HFFc6 (cell line): ENCODE results near the gene PLEKHA4. TPM values are rescaled to one million over a fixed set of nuclear protein-coding genes. Genes with fewer than 3 reads are reported as not detected.
"Not testable (repeated sequence)": the region's sequence is repeated elsewhere in the genome, so short reads cannot be mapped to it uniquely, and the experiment has no call there.

Experiments
- DNase-seq: peaks from one replicate; pipeline ENCODE4 v3.0.0-alpha.2; 2018
- H3K27ac Mint-ChIP-seq: 2 replicates; pipeline ENCODE4 v1.8.0; 2020; ENCODE audit warnings: mild to moderate bottlenecking, mixed read lengths
- H3K27me3 Mint-ChIP-seq: 2 replicates; pipeline ENCODE4 v1.8.0; 2021; ENCODE audit warnings: mild to moderate bottlenecking, moderate library complexity, mixed read lengths; ENCODE audit not compliant: insufficient read depth
- H3K36me3 Mint-ChIP-seq: 2 replicates; pipeline ENCODE4 v1.8.0; 2021; ENCODE audit warnings: low read depth, mixed read lengths
- H3K4me1 Mint-ChIP-seq: 2 replicates; pipeline ENCODE4 v1.8.0; 2020; ENCODE audit warnings: low read depth, mixed read lengths
- H3K4me3 Mint-ChIP-seq: 2 replicates; pipeline ENCODE4 v1.8.0; 2020; ENCODE audit warnings: mild to moderate bottlenecking, moderate library complexity, mixed read lengths
- H3K9me3 Mint-ChIP-seq: 2 replicates; pipeline ENCODE4 v1.8.0; 2020; ENCODE audit warnings: mild to moderate bottlenecking, mixed read lengths
- CTCF ChIP-seq: fragments of 200-600 bp; sonication (generic); IDR thresholded peaks from 2 replicates; pipeline ENCODE4 v1.5.0; 2021; ENCODE audit warnings: antibody characterized with exemption, mild to moderate bottlenecking
- total RNA-seq, 6 experiments: library from RNA; stranded (reverse); fragmentation: NEBNext Ultra II Directional; extraction: Animal tissue kit (Norgen Biotek cat#: 25700); gene quantifications; 2 replicates in 1 of 6; 3 replicates in 5 of 6; pipeline ENCODE4 v1.2.3, GENCODE V29; 2021

PLEKHA4 gene
- total RNA-seq, 6 experiments from 2014 or later = 7.7 to 15.1 (median 13.2) TPM

- H3K27ac Mint-ChIP-seq = peak within 1 kb of the TSS; percentile 100
- peaks cover 23% of the 10 kb centered on the region for H3K9me3 Mint-ChIP-seq
- H3K27me3 Mint-ChIP-seq = peaks cover 49% of the 10 kb centered on the region
- peaks cover 49% of the 10 kb centered on the region for H3K36me3 Mint-ChIP-seq
- peak within 1 kb of the TSS; percentile 100 for H3K4me3 Mint-ChIP-seq
- peak; percentile 98 for DNase-seq
- peaks cover 44% of the 10 kb centered on the region for H3K4me1 Mint-ChIP-seq
- TF ChIP-seq CTCF = no peak; the same call in 1 of the 2 replicates
Measured at GRCh38 chr19:48872182-48872883, 3.9 kb upstream of the PLEKHA4 start, which contains the start of gene PPP1R15A. Gene PPP1R15A (plus strand): TSS chr19:48872421. CDS start chr19:48873234, 813 bp downstream.

DNA sequence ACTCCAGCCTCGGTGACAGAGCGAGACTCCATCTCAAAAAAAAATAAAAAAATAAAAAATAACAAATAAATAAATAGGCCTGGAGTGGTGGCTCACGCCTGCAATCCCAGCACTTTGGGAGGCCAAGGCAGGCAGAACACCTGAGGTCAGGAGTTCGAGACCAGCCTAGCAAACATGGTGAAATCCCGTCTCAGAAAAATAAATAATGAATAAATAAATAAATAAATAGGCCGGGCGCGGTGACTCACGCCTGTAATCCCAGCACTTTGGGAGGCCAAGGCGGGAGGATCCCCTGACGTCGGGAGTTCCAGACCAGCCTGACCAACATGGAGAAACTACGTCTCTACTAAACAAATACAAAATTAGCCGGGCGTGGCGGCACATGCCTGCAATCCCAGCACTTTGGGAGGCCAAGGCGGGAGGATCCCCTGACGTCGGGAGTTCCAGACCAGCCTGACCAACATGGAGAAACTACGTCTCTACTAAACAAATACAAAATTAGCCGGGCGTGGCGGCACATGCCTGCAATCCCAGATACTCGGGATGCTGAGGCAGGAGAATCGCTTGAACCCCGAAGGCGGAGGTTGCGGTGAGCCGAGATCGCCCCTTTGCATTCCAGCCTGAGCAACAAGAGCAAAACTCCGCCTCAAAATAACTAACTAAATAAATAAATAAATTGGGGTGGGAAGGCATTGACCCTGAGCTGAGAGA lies 3.2 kb upstream of the PLEKHA4 start:
- peak overlapping the region; percentile 100 for H3K4me3 Mint-ChIP-seq
- peaks cover 47% of the 10 kb centered on the region for H3K36me3 Mint-ChIP-seq
- H3K27ac Mint-ChIP-seq = peak overlapping the region; percentile 100
- peaks cover 51% of the 10 kb centered on the region for H3K4me1 Mint-ChIP-seq
- peaks cover 45% of the 10 kb centered on the region for H3K27me3 Mint-ChIP-seq
- H3K9me3 Mint-ChIP-seq = peaks cover 23% of the 10 kb centered on the region
- DNase-seq = not testable (repeated sequence)

GRCh38 chr19:48870048-48870447 lies 1.6 kb upstream of the PLEKHA4 start:
- peaks cover 31% of the 10 kb centered on the region for H3K36me3 Mint-ChIP-seq
- no peak for DNase-seq
- H3K4me3 Mint-ChIP-seq = no peak overlapping the region
- H3K4me1 Mint-ChIP-seq = peaks cover 39% of the 10 kb centered on the region
- H3K9me3 Mint-ChIP-seq = peaks cover 19% of the 10 kb centered on the region
- peaks cover 32% of the 10 kb centered on the region for H3K27me3 Mint-ChIP-seq
- no peak overlapping the region for H3K27ac Mint-ChIP-seq
- no peak for TF ChIP-seq CTCF

- TF ChIP-seq CTCF = no peak
- Mint-ChIP-seq H3K27me3 (peaks cover 10% of the 10 kb centered on the region), H3K4me1 (peaks cover 28% of the 10 kb centered on the region), H3K27ac (peak overlapping the region; percentile 93), H3K9me3 (peaks cover 8% of the 10 kb centered on the region), H3K4me3 (peak overlapping the region; percentile 86), H3K36me3 (peaks cover 15% of the 10 kb centered on the region)
- DNase-seq = no peak
Measured at GRCh38 chr19:48867746-48868113, 687 bp downstream of the PLEKHA4 start.

DNA sequence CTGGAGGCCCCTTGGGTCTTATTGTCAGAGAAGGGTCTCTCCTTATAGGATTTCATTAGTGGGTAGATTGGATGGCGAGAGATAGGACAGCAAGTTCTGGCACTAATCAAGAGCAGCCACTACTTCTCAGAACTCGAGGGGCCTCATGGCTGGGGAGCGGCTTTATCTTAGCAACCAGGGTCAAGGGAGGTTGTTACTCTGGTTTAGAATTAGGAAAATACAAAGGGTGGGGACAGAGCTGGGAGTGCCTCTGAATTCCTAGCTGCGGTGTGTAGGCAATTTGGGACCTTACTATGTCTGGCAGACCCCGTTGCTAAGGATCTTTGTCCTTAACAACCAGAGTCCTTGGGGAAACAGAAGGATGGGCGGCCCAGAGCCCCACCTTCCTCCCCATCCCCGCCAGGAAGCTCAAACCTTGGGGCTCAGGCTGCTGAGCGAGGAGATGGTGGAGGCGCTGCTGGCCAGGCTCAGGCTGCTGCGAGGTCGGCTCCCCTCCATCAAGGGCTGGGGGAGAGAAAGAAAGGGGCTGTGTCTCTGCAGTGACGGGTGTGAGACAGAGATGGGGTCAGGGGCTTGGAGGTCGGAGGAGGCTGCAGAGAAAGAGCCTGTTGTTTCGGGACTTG lies 1.2 kb downstream of the PLEKHA4 start:
- H3K9me3 Mint-ChIP-seq = peaks cover 3% of the 10 kb centered on the region
- H3K27ac Mint-ChIP-seq = peak overlapping the region; percentile 65
- H3K4me3 Mint-ChIP-seq = peak overlapping the region; percentile 86
- DNase-seq = no peak
- peaks cover 28% of the 10 kb centered on the region for H3K4me1 Mint-ChIP-seq
- no peak for TF ChIP-seq CTCF
- H3K36me3 Mint-ChIP-seq = peaks cover 10% of the 10 kb centered on the region
- peaks cover 5% of the 10 kb centered on the region for H3K27me3 Mint-ChIP-seq

DNA sequence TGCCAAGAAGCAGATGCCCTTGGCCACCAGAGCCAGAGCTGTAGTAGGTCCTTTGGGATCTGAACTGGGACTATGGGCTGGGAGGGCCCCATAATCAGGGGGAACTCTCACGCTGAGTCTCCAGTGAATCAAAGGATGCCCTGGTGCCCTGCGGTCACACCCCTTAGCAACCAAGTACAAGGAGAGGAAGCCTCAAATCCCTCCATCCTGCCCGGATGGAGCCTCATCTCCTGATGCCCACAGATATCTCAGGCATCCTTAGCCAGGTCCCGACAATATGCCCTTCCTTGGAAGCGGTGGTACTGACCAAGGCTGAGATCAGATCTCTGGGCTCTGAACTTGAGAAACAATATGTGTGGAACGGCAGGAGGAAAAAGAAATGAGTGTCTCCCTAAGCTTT lies 1.7 kb downstream of the PLEKHA4 start:
- Mint-ChIP-seq H3K27me3 (peaks cover 2% of the 10 kb centered on the region), H3K36me3 (peaks cover 7% of the 10 kb centered on the region; the same call in 1 of the 2 replicates), H3K4me3 (peak overlapping the region; percentile 86), H3K9me3 (no peaks in the 10 kb centered on the region), H3K27ac (peak overlapping the region; percentile 65), H3K4me1 (peaks cover 28% of the 10 kb centered on the region)
- no peak for TF ChIP-seq CTCF
- no peak for DNase-seq
